Frontal cortex (tissue), 4 donors: ENCODE measurements around the gene RPL39. TPM values are rescaled to one million over a fixed set of nuclear protein-coding genes. Genes with fewer than 3 reads are reported as not detected.
"Not testable (repeated sequence)": the region's sequence is repeated elsewhere in the genome, so short reads cannot be mapped to it uniquely, and the experiment has no call there.

Experiments used
- DNase-seq, 2 donors: peaks; one replicate each; pipeline ENCODE4 v3.0.0; 2012; ENCODE audit warnings: low spot score in 2 of 2
- FAIRE-seq: peaks from 2 replicates; lab custom pipeline; 2012; peaks lifted over from hg19 to GRCh38; lab: Jason Lieb, UNC
- total RNA-seq: library from RNA; depleted of rRNA; stranded (reverse); fragments of >200 nt; gene quantifications from one replicate; pipeline ENCODE4 v1.2.3, GENCODE V29; 2014
- donor health status: control.
- donor health status: control.
- donor health status: control.

The RPL39 gene
- total RNA-seq, 1 donor from 2014 or later, result 3,561 TPM

- FAIRE-seq, DNase-seq: not testable (repeated sequence)
These were observed 23.0 kb downstream of the RPL39 start for GRCh38 chrX:119768436-119768835.

- FAIRE-seq, result no peak
- DNase-seq, result no peak
These were observed 27.5 kb downstream of the RPL39 start for GRCh38 chrX:119763836-119764387.

- DNase-seq (no peak), FAIRE-seq (no peak)
These were observed 28.2 kb downstream of the RPL39 start for GRCh38 chrX:119763181-119763580.

GRCh38 chrX:119762718-119763117, 28.7 kb downstream of the RPL39 start:
- FAIRE-seq, result no peak
- DNase-seq, result no peak

- no peak for DNase-seq
- FAIRE-seq, result no peak
These were observed 31.2 kb downstream of the RPL39 start for GRCh38 chrX:119760026-119760877.

- DNase-seq (no peak), FAIRE-seq (no peak)
These were observed 32.1 kb downstream of the RPL39 start for GRCh38 chrX:119759248-119759766.

GRCh38 chrX:119758731-119759247, 32.6 kb downstream of the RPL39 start:
- FAIRE-seq (no peak), DNase-seq (no peak)

GRCh38 chrX:119757979-119758730, 33.3 kb downstream of the RPL39 start, which contains the start of gene SOWAHD:
SOWAHD (plus strand) TSS chrX:119758588; CDS start chrX:119758668, 80 bp downstream.
- no peak for DNase-seq
- no peak for FAIRE-seq

- FAIRE-seq (no peak), DNase-seq (no peak)
These were observed 33.8 kb downstream of the RPL39 start for GRCh38 chrX:119757646-119757978.

GRCh38 chrX:119756926-119757635, 34.3 kb downstream of the RPL39 start:
- no peak for FAIRE-seq
- no peak for DNase-seq

GRCh38 chrX:119755981-119756533, 35.4 kb downstream of the RPL39 start:
- no peak for DNase-seq
- FAIRE-seq, result no peak

- FAIRE-seq, result no peak
These were observed 37.7 kb downstream of the RPL39 start for GRCh38 chrX:119753639-119754257.

GRCh38 chrX:119753001-119753400, 38.4 kb downstream of the RPL39 start:
- DNase-seq, result no peak
- FAIRE-seq, result no peak

More at GRCh38 chrX:119753639-119754257, 37.7 kb downstream of the RPL39 start:
- DNase-seq, result no peak

GRCh38 chrX:119750751-119751150, 40.7 kb downstream of the RPL39 start:
- FAIRE-seq, DNase-seq: not testable (repeated sequence)

GRCh38 chrX:119750131-119750530, 41.3 kb downstream of the RPL39 start:
- FAIRE-seq, DNase-seq: not testable (repeated sequence)

- FAIRE-seq (no peak), DNase-seq (no peak)
These were observed 46.1 kb downstream of the RPL39 start for GRCh38 chrX:119745283-119745848.

- FAIRE-seq (no peak), DNase-seq (no peak)
These were observed 52.7 kb downstream of the RPL39 start for GRCh38 chrX:119738742-119739141.
